H9 (cell line): ENCODE measurements around the gene RHOA. TPM values are rescaled to one million over a fixed set of nuclear protein-coding genes. Genes with fewer than 3 reads are reported as not detected.

Experiments
- DNase-seq: peaks from one replicate; pipeline ENCODE4 v3.0.0-alpha.2; 2017
- H2AFZ ChIP-seq: one replicate; pipeline ENCODE4 v1.6.1; 2013; ENCODE audit warnings: mild to moderate bottlenecking, low read length, control low read depth, moderate library complexity
- H2AK5ac ChIP-seq: 2 replicates; pipeline ENCODE4 v1.6.1; 2013; ENCODE audit warnings: low read length, control low read depth, mixed read lengths; ENCODE audit not compliant: insufficient read length
- H2BK120ac ChIP-seq: one replicate; pipeline ENCODE4 v1.6.1; 2013; ENCODE audit warnings: low read depth, mild to moderate bottlenecking, low read length, control low read depth, inconsistent platforms; ENCODE audit not compliant: poor library complexity, severe bottlenecking
- H2BK12ac ChIP-seq: 2 replicates; pipeline ENCODE4 v1.6.1; 2013; ENCODE audit warnings: low read length, control low read depth, mixed read lengths, low read depth; ENCODE audit not compliant: insufficient read length
- H2BK15ac ChIP-seq: 2 replicates; pipeline ENCODE4 v1.6.1; 2013; ENCODE audit warnings: low read depth, low read length, control low read depth
- H2BK20ac ChIP-seq: one replicate; pipeline ENCODE4 v1.6.1; 2013; ENCODE audit warnings: low read depth, mild to moderate bottlenecking, low read length, control low read depth, inconsistent platforms; ENCODE audit not compliant: poor library complexity, severe bottlenecking
- H2BK5ac ChIP-seq: 2 replicates; pipeline ENCODE4 v1.6.1; 2013; ENCODE audit warnings: low read length, control low read depth, mixed read lengths; ENCODE audit not compliant: insufficient read length
- H3K14ac ChIP-seq: 2 replicates; pipeline ENCODE4 v1.6.1; 2013; ENCODE audit warnings: low read length, control low read depth; ENCODE audit not compliant: insufficient read depth
- H3K18ac ChIP-seq: 2 replicates; pipeline ENCODE4 v1.6.1; 2013; ENCODE audit warnings: low read depth, mild to moderate bottlenecking, mixed read lengths, low read length, control low read depth; ENCODE audit not compliant: insufficient read length
- H3K23ac ChIP-seq: 2 replicates; pipeline ENCODE4 v1.6.1; 2013; ENCODE audit warnings: low read length, control low read depth, mixed read lengths, low read depth; ENCODE audit not compliant: insufficient read length
- H3K23me2 ChIP-seq: 2 replicates; pipeline ENCODE4 v1.6.1; 2013; ENCODE audit warnings: low read depth, mild to moderate bottlenecking, mixed read lengths, low read length, control low read depth; ENCODE audit not compliant: insufficient read length, poor library complexity, severe bottlenecking
- H3K27ac ChIP-seq: 2 replicates; pipeline ENCODE4 v1.5.1; 2013; ENCODE audit warnings: low read length, control low read depth, mixed read lengths, low read depth; ENCODE audit not compliant: insufficient read length
- H3K27me3 ChIP-seq: 2 replicates; pipeline ENCODE4 v1.6.1; 2013; ENCODE audit warnings: low read length, control low read depth, inconsistent platforms; ENCODE audit not compliant: insufficient read depth
- H3K4ac ChIP-seq: 2 replicates; pipeline ENCODE4 v1.6.1; 2013; ENCODE audit warnings: low read depth, mild to moderate bottlenecking, control low read depth, inconsistent platforms, low read length, moderate library complexity
- H3K4me1 ChIP-seq: 2 replicates; pipeline ENCODE4 v1.6.1; 2013; ENCODE audit warnings: low read length, control low read depth, inconsistent platforms; ENCODE audit not compliant: insufficient read depth
- H3K4me2 ChIP-seq: 2 replicates; pipeline ENCODE4 v1.6.1; 2013; ENCODE audit warnings: low read length, control low read depth, mixed read lengths; ENCODE audit not compliant: insufficient read length, insufficient read depth
- H3K56ac ChIP-seq: 2 replicates; pipeline ENCODE4 v1.6.1; 2013; ENCODE audit warnings: low read depth, mild to moderate bottlenecking, mixed read lengths, low read length, control low read depth; ENCODE audit not compliant: insufficient read length
- H3K79me1 ChIP-seq: 2 replicates; pipeline ENCODE4 v1.6.1; 2013; ENCODE audit warnings: low read depth, mild to moderate bottlenecking, moderate library complexity, low read length, control low read depth, inconsistent platforms; ENCODE audit not compliant: insufficient read depth, poor library complexity, severe bottlenecking
- H3K79me2 ChIP-seq: 2 replicates; pipeline ENCODE4 v1.6.1; 2013; ENCODE audit warnings: low read length, control low read depth, inconsistent platforms; ENCODE audit not compliant: insufficient read depth
- H3K9ac ChIP-seq: 2 replicates; pipeline ENCODE4 v1.6.1; 2013; ENCODE audit warnings: low read length, control low read depth, mixed read lengths; ENCODE audit not compliant: insufficient read length; ENCODE audit errors: extremely low read depth
- H3K9me3 ChIP-seq: one replicate; pipeline ENCODE4 v1.6.1; 2013; ENCODE audit warnings: low read depth, low read length, inconsistent platforms; ENCODE audit not compliant: control insufficient read depth
- H3T11ph ChIP-seq: one replicate; pipeline ENCODE4 v1.6.1; 2013; ENCODE audit warnings: mild to moderate bottlenecking, low read length, control low read depth, inconsistent platforms
- H4K20me1 ChIP-seq: one replicate; pipeline ENCODE4 v1.6.1; 2013; ENCODE audit not compliant: control insufficient read depth, insufficient read length, insufficient read depth
- H4K5ac ChIP-seq: 2 replicates; pipeline ENCODE4 v1.6.1; 2013; ENCODE audit warnings: low read depth, mild to moderate bottlenecking, mixed read lengths, low read length, control low read depth; ENCODE audit not compliant: insufficient read length
- H4K8ac ChIP-seq: replicated peaks from 2 replicates; pipeline ENCODE4 v1.6.1; 2013; ENCODE audit warnings: low read length, control low read depth, mixed read lengths, low read depth; ENCODE audit not compliant: insufficient read length
- H4K91ac ChIP-seq: 2 replicates; pipeline ENCODE4 v1.6.1; 2013; ENCODE audit warnings: low read depth, mild to moderate bottlenecking, moderate library complexity, mixed read lengths, low read length, control low read depth; ENCODE audit not compliant: insufficient read length
- H3K27ac Mint-ChIP-seq, 3 experiments: 2 replicates in 2 of 3; 3 replicates in 1 of 3; pipeline ENCODE4 v1.8.0; 2020 to 2021; ENCODE audit warnings: mixed read lengths in 3 of 3, mild to moderate bottlenecking in 1 of 3, moderate library complexity in 1 of 3
- H3K27me3 Mint-ChIP-seq: 2 replicates; pipeline ENCODE4 v1.8.0; 2021; ENCODE audit warnings: low read depth, mild to moderate bottlenecking, moderate library complexity, mixed read lengths
- H3K36me3 Mint-ChIP-seq, 3 experiments: 2 replicates in 2 of 3; 3 replicates in 1 of 3; pipeline ENCODE4 v1.8.0; 2020 to 2021; ENCODE audit warnings: low read depth in 3 of 3, mixed read lengths in 3 of 3; ENCODE audit not compliant: insufficient read depth in 1 of 3
- H3K4me1 Mint-ChIP-seq, 2 experiments: 2 replicates each; pipeline ENCODE4 v1.8.0; 2020; ENCODE audit warnings: mixed read lengths in 2 of 2
- H3K4me3 Mint-ChIP-seq, 2 experiments: 2 replicates in 1 of 2; 3 replicates in 1 of 2; pipeline ENCODE4 v1.8.0; 2020 to 2021; ENCODE audit warnings: mild to moderate bottlenecking in 2 of 2, mixed read lengths in 2 of 2, moderate library complexity in 1 of 2
- H3K9me3 Mint-ChIP-seq, 2 experiments: 2 replicates in 1 of 2; 3 replicates in 1 of 2; pipeline ENCODE4 v1.8.0; 2020; ENCODE audit warnings: mild to moderate bottlenecking in 2 of 2, mixed read lengths in 2 of 2, moderate library complexity in 1 of 2
- CTCF ChIP-seq: fragments of 200-600 bp; sonication (generic); conservative IDR thresholded peaks from 3 replicates; pipeline ENCODE4 v1.8.0; 2021; ENCODE audit warnings: antibody characterized with exemption, mild to moderate bottlenecking
- WGBS: extraction: QIAGEN DNeasy Blood & Tissue Kit; methylation state at CpG from one replicate; pipeline ENCODE4 v1.1.7; 2013; ENCODE audit warnings: missing lambda C conversion rate, low lambda C conversion rate, mixed read lengths; ENCODE audit not compliant: insufficient read length; ENCODE audit errors: extremely low coverage; 5-methylcytosine and 5-hydroxymethylcytosine counted together
- total RNA-seq: library from RNA; stranded (reverse); gene quantifications from 2 replicates; pipeline ENCODE4 v1.2.1, GENCODE V29; 2021

Gene RHOA
- total RNA-seq, 1 experiment from 2014 or later = 403 TPM

GRCh38 chr3:49414753-49415152 is 3.0 kb upstream of the RHOA start:
- no peaks in the 10 kb centered on the region for H3K27me3 ChIP-seq
- peaks cover 10 to 39% (median 26%) of the 10 kb centered on the region in 3 experiments; a peak in 5 of 7 replicates for H3K36me3 Mint-ChIP-seq
- no peak overlapping the region for H3K27ac ChIP-seq
- no peaks in the 10 kb centered on the region; a peak in 2 of 5 replicates for H3K9me3 Mint-ChIP-seq
- H4K20me1 ChIP-seq = no peaks in the 10 kb centered on the region
- H3K23ac ChIP-seq = no peak overlapping the region
- H2AFZ ChIP-seq = no peak overlapping the region
- H3K27ac Mint-ChIP-seq = no peak overlapping the region
- H3K9ac ChIP-seq = no peak overlapping the region
- no peak overlapping the region for H2BK5ac ChIP-seq
- H3K4me1 Mint-ChIP-seq = peaks cover 34 to 35% of the 10 kb centered on the region in 2 experiments
- no peak overlapping the region for H3K14ac ChIP-seq
- no peak overlapping the region for H2AK5ac ChIP-seq
- H2BK12ac ChIP-seq = no peak overlapping the region
- no peak overlapping the region for H4K91ac ChIP-seq
- H3K79me2 ChIP-seq = peaks cover 15% of the 10 kb centered on the region; the same call in 1 of the 2 replicates
- H3K56ac ChIP-seq = no peak overlapping the region
- no peak for TF ChIP-seq CTCF
- H3K23me2 ChIP-seq = peaks cover 4% of the 10 kb centered on the region
- H3K4me1 ChIP-seq = no peaks in the 10 kb centered on the region; the same call in 1 of the 2 replicates
- H4K8ac ChIP-seq = no peak overlapping the region
- no peak overlapping the region for H2BK20ac ChIP-seq
- no CpG with 5 or more reads among the region's 2 CpGs for WGBS
- no peaks in the 10 kb centered on the region for H3K9me3 ChIP-seq
- H3T11ph ChIP-seq = no peak overlapping the region
- no peak overlapping the region for H3K4ac ChIP-seq
- H3K79me1 ChIP-seq = no peaks in the 10 kb centered on the region
- no peak overlapping the region for H2BK15ac ChIP-seq
- no peaks in the 10 kb centered on the region for H3K27me3 Mint-ChIP-seq
- no peak overlapping the region for H4K5ac ChIP-seq
- no peak overlapping the region for H3K4me2 ChIP-seq
- no peak overlapping the region for H3K18ac ChIP-seq
- H2BK120ac ChIP-seq = no peak overlapping the region
- peak overlapping the region in 1 of 2 experiments; percentile 26; a peak in 1 of 5 replicates for H3K4me3 Mint-ChIP-seq
- DNase-seq = no peak
